CD4-positive, alpha-beta T cell (primary cell): ENCODE results near the gene CASP2. TPM values are rescaled to one million over a fixed set of nuclear protein-coding genes. Genes with fewer than 3 reads are reported as not detected.

Experiments used
- ATAC-seq: fragments of 200-7000 bp; cut with Tn5 transposase; one replicate; pipeline ENCODE4 v1.10.0; 2022; ENCODE audit warnings: mild to moderate bottlenecking; ENCODE audit not compliant: poor library complexity
- CTCF ChIA-PET: fragments of 350-600 bp; sonication (Branson Sonifier 250); formaldehyde crosslinking; loops from one replicate; lab custom pipeline; 2021; ENCODE audit warnings: antibody characterized with exemption, inconsistent platforms; lab: Charles Lee
- POLR2A ChIA-PET: fragments of 350-600 bp; sonication (Branson Sonifier 250); formaldehyde crosslinking; loops from one replicate; lab custom pipeline; 2021; ENCODE audit warnings: antibody characterized with exemption, inconsistent platforms; lab: Charles Lee
- DNase-seq, 14 experiments: peaks; one replicate each; pipeline ENCODE4 v3.0.0-alpha.2; 2013 to 2020; ENCODE audit warnings: mixed read lengths in 2 of 14
- H3K27ac ChIP-seq, 2 donors: one replicate each; pipeline versions ENCODE4 v1.5.1 to v1.7.0; 2013; ENCODE audit warnings: low read length in 2 of 2, low read depth in 1 of 2, mild to moderate bottlenecking in 1 of 2
- H3K27me3 ChIP-seq, 2 experiments: 1 replicate in 1 of 2; 2 replicates in 1 of 2; pipeline versions ENCODE4 v1.6.1 to v1.7.0; 2013; ENCODE audit warnings: low read length in 2 of 2, control low read depth in 1 of 2, mild to moderate bottlenecking in 1 of 2, moderate library complexity in 1 of 2; ENCODE audit not compliant: insufficient read depth in 2 of 2, control insufficient read depth in 1 of 2
- H3K36me3 ChIP-seq: one replicate; pipeline ENCODE4 v1.6.1; 2013; ENCODE audit warnings: low read length, control low read depth; ENCODE audit not compliant: insufficient read depth
- H3K4me1 ChIP-seq: one replicate; pipeline ENCODE4 v1.6.1; 2013; ENCODE audit warnings: low read length, control low read depth; ENCODE audit not compliant: insufficient read depth
- H3K4me3 ChIP-seq: one replicate; pipeline ENCODE4 v1.5.1; 2013; ENCODE audit warnings: mild to moderate bottlenecking, low read length, moderate library complexity
- H3K9me3 ChIP-seq, 2 experiments: 1 replicate in 1 of 2; 2 replicates in 1 of 2; pipeline versions ENCODE4 v1.6.1 to v1.7.0; 2013; ENCODE audit warnings: low read length in 2 of 2, mild to moderate bottlenecking in 2 of 2, control low read depth in 1 of 2, moderate library complexity in 1 of 2; ENCODE audit not compliant: control insufficient read depth in 1 of 2, insufficient read depth in 1 of 2
- H3K27ac Mint-ChIP-seq: one replicate; pipeline ENCODE4 v1.8.0; 2020; ENCODE audit warnings: mixed read lengths
- H3K27me3 Mint-ChIP-seq: one replicate; pipeline ENCODE4 v1.8.0; 2021; ENCODE audit warnings: mixed read lengths
- H3K36me3 Mint-ChIP-seq: one replicate; pipeline ENCODE4 v1.8.0; 2021; ENCODE audit warnings: low read depth, mixed read lengths
- H3K4me1 Mint-ChIP-seq: one replicate; pipeline ENCODE4 v1.8.0; 2021; ENCODE audit warnings: low read depth, mixed read lengths
- H3K4me3 Mint-ChIP-seq: one replicate; pipeline ENCODE4 v1.8.0; 2020; ENCODE audit warnings: mild to moderate bottlenecking, mixed read lengths
- H3K9me3 Mint-ChIP-seq: one replicate; pipeline ENCODE4 v1.8.0; 2020; ENCODE audit warnings: mixed read lengths
- CTCF ChIP-seq: fragments of 200-600 bp; IDR thresholded peaks from one replicate; pipeline ENCODE4 v1.8.0; 2022; ENCODE audit warnings: antibody characterized with exemption, mild to moderate bottlenecking
- intact Hi-C, 2 experiments: fragments of 100-400 bp; cut with DNase I in 1 of 2; cut with micrococcal nuclease in 1 of 2; formaldehyde crosslinking; loops; one replicate each; pipeline versions ENCODE4 v1.15.1 to v1.9.0; 2023 to 2025; cut with DNase I, micrococcal nuclease
- total RNA-seq, 174 experiments: library from RNA in 2 of 174; stranded (reverse) in 2 of 174; gene quantifications; one replicate each; pipeline ENCODE4 v1.2.3 and lab custom pipeline; 2021 to 2026

CASP2 gene
- total RNA-seq, 2 experiments from 2014 or later, result 19.1 to 21.9 TPM

DNA sequence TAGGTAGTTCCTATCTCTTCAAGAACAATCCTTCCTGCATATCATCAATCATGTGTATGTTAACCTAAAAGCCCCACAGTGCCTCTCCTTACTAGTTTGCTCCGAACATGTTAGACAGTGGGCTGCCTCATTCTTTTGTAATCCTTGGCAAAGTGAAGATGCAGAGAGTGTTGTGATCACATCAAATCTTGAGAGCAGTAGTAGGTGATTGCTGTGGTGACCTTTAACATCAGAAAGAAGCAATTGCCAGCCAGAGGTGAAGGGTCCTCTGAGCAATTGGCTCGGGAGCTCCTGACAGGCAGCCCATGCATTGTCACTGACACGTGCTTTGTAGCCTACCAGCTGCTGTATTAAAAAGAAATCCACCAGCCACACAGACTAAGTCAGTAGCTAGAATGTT is 44.5 kb upstream of the CASP2 start:
- no peak overlapping the region for H3K4me3 Mint-ChIP-seq
- H3K27ac Mint-ChIP-seq, result no peak overlapping the region
- Histone ChIP-seq H3K27me3 (no peaks in the 10 kb centered on the region), H3K4me3 (no peak overlapping the region), H3K36me3 (no peaks in the 10 kb centered on the region), H3K9me3 (no peaks in the 10 kb centered on the region), H3K4me1 (peaks cover 28% of the 10 kb centered on the region), H3K27ac (no peak overlapping the region)
- DNase-seq (no peak), ATAC-seq (no peak)
- intact Hi-C loops, result no loop called here
- no peak for TF ChIP-seq CTCF
- H3K4me1 Mint-ChIP-seq, result peaks cover 62% of the 10 kb centered on the region
- H3K9me3 Mint-ChIP-seq, result peaks cover 3% of the 10 kb centered on the region
- no peaks in the 10 kb centered on the region for H3K36me3 Mint-ChIP-seq
- ChIA-PET POLR2A (interaction anchor here (1.0 to 1.6 kb wide), 3 partner anchors 15 to 45 kb away, joined by 3 to 6 read pairs (median 3); partner anchors contain the start of genes CASP2 and GSTK1), CTCF (interaction anchor here (0.7 to 1.5 kb wide), 2 partner anchors 15 to 45 kb away, joined by 3 to 5 read pairs; partner anchors contain the start of gene CASP2)
- H3K27me3 Mint-ChIP-seq, result no peaks in the 10 kb centered on the region

DNA sequence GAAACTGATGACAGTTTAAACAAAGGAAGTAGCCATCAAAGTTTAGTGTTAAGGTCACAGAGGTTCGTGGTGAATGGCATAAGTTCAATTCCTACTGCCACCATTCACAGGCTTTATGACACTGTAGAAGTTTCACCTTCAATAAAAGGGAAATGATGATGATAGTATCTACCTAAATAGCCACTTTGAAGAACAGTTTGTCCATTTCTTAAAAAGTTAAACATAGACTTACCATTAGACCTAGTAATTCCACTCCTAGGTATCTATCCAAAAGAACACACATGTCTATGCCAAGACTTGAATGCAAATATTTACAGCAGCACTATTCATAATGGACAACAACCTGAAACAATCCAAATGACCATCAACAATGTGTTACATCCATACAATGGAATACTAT is 43.8 kb upstream of the CASP2 start:
- no peak overlapping the region for H3K27ac ChIP-seq
- H3K27ac Mint-ChIP-seq, result peak overlapping the region; percentile 61

GRCh38 chr7:143245123-143245522 is 43.0 kb upstream of the CASP2 start:
- H3K27ac ChIP-seq, result peak overlapping the region in 1 of 2 donors; percentile 50
- Mint-ChIP-seq H3K4me3 (no peak overlapping the region), H3K36me3 (peaks cover 11% of the 10 kb centered on the region), H3K27me3 (no peaks in the 10 kb centered on the region), H3K9me3 (peaks cover 6% of the 10 kb centered on the region), H3K27ac (peak overlapping the region; percentile 61), H3K4me1 (peaks cover 77% of the 10 kb centered on the region)
- H3K27me3 ChIP-seq, result no peaks in the 10 kb centered on the region
- DNase-seq (peak in 2 of 14 experiments; percentile 27 to 43), ATAC-seq (peak; percentile 28)
- peaks cover 0 to 6% of the 10 kb centered on the region in 2 experiments for H3K9me3 ChIP-seq
- H3K36me3 ChIP-seq, result no peaks in the 10 kb centered on the region
- intact Hi-C loops, result no loop called here
- no peak overlapping the region for H3K4me3 ChIP-seq
- CTCF ChIA-PET, result interaction anchor here (0.6 to 1.2 kb wide), 5 partner anchors 11 to 135 kb away, joined by 3 to 4 read pairs (median 3); partner anchors contain the start of gene CASP2
- no peak for TF ChIP-seq CTCF
- peaks cover 40% of the 10 kb centered on the region for H3K4me1 ChIP-seq
- POLR2A ChIA-PET, result interaction anchor here (0.8 to 1.6 kb wide), 4 partner anchors 10 to 43 kb away, joined by 3 to 6 read pairs (median 4); partner anchors contain the start of genes CASP2 and GSTK1

More for the DNA sequence above, 43.8 kb upstream of the CASP2 start:
- no peak overlapping the region for H3K4me3 ChIP-seq
- DNase-seq (no peak), ATAC-seq (no peak)
- H3K27me3 Mint-ChIP-seq, result no peaks in the 10 kb centered on the region
- H3K36me3 Mint-ChIP-seq, result peaks cover 4% of the 10 kb centered on the region
- intact Hi-C loops, result no loop called here
- peaks cover 3% of the 10 kb centered on the region for H3K9me3 Mint-ChIP-seq
- H3K9me3 ChIP-seq, result peaks cover 0 to 6% of the 10 kb centered on the region in 2 experiments
- H3K27me3 ChIP-seq, result no peaks in the 10 kb centered on the region
- H3K36me3 ChIP-seq, result no peaks in the 10 kb centered on the region
- H3K4me3 Mint-ChIP-seq, result no peak overlapping the region
- ChIA-PET POLR2A (interaction anchor here (1.3 to 1.6 kb wide), 2 partner anchors 11 to 44 kb away, joined by 3 to 4 read pairs; partner anchors contain the start of gene CASP2), CTCF (interaction anchor here (1.0 to 1.5 kb wide), 3 partner anchors 12 to 44 kb away, joined by 3 read pairs; partner anchors contain the start of gene CASP2)
- peaks cover 69% of the 10 kb centered on the region for H3K4me1 Mint-ChIP-seq
- no peak for TF ChIP-seq CTCF
- H3K4me1 ChIP-seq, result peaks cover 35% of the 10 kb centered on the region
